K562 (cell line): ENCODE data around the gene IRF4. TPM values are rescaled to one million over a fixed set of nuclear protein-coding genes. Genes with fewer than 3 reads are reported as not detected.

ENCODE experiments used
- ATAC-seq: fragments of 200-7000 bp; cut with Tn5 transposase; 3 replicates; pipeline ENCODE4 v1.9.1; 2020; ENCODE audit warnings: moderate library complexity
- BruUV-seq: library from RNA; stranded (reverse); fragments of 400-500 nt; replicated peaks from 2 replicates; lab custom pipeline; 2021; lab: Mats Ljungman, UMichigan
- CTCF ChIA-PET: fragments of 300-600 bp; formaldehyde crosslinking; extraction: SDS; loops from one replicate; lab custom pipeline; 2021; ENCODE audit warnings: low intra/inter-chr PET ratio; lab: Yijun Ruan, JAX
- POLR2A ChIA-PET: fragments of 300-600, 350-650 bp; sonication (Branson Sonifier 250); formaldehyde crosslinking; extraction: SDS; loops from one replicate; lab custom pipeline; 2021; ENCODE audit warnings: antibody characterized with exemption, inconsistent platforms; lab: Yijun Ruan, JAX
- DNase-seq, 4 experiments: peaks; one replicate each; pipeline versions ENCODE4 v3.0.0 to v3.0.0-alpha.2; 2011 to 2018; ENCODE audit warnings: low spot score in 3 of 4, mixed read lengths in 3 of 4; ENCODE audit errors: extremely low read depth in 1 of 4
- FAIRE-seq: peaks from 2 replicates; lab custom pipeline; 2011; peaks lifted over from hg19 to GRCh38; lab: Jason Lieb, UNC
- H2AFZ ChIP-seq: 2 replicates; pipeline ENCODE4 v1.6.0; 2011; ENCODE audit warnings: low read depth, low read length, control low read depth, inconsistent platforms
- H3K27ac ChIP-seq: fragments of 200-600 bp; 3 replicates; pipeline ENCODE4 v1.8.0; 2011; ENCODE audit warnings: low read depth, mild to moderate bottlenecking, control low read depth, inconsistent platforms, low read length, moderate library complexity, mixed read lengths; ENCODE audit errors: extremely low read depth
- H3K27me3 ChIP-seq, 2 experiments: fragments of 300-600 bp in 1 of 2; 2 replicates in 1 of 2; 3 replicates in 1 of 2; pipeline versions ENCODE4 v1.6.0 to v1.8.0; 2011; ENCODE audit warnings: inconsistent platforms in 2 of 2, low read length in 2 of 2, mild to moderate bottlenecking in 1 of 2, mixed read lengths in 1 of 2, moderate library complexity in 1 of 2; ENCODE audit not compliant: control insufficient read depth in 2 of 2, insufficient read depth in 2 of 2
- H3K36me3 ChIP-seq: fragments of 300-600 bp; 3 replicates; pipeline ENCODE4 v1.8.0; 2011; ENCODE audit warnings: mild to moderate bottlenecking, low read length, inconsistent platforms; ENCODE audit not compliant: control insufficient read depth, insufficient read depth
- H3K4me1 ChIP-seq, 2 experiments: fragments of 200-600 bp in 1 of 2; replicated peaks in 1 of 2; 2 replicates in 1 of 2; 3 replicates in 1 of 2; pipeline versions ENCODE4 v1.5.1 to v1.8.0; 2011; ENCODE audit warnings: inconsistent platforms in 2 of 2, low read length in 2 of 2, mild to moderate bottlenecking in 1 of 2, mixed read lengths in 1 of 2, moderate library complexity in 1 of 2; ENCODE audit not compliant: control insufficient read depth in 2 of 2, insufficient read depth in 2 of 2
- H3K4me2 ChIP-seq: 2 replicates; pipeline ENCODE4 v1.6.1; 2011; ENCODE audit warnings: low read length, control low read depth, inconsistent platforms, mixed read lengths; ENCODE audit not compliant: insufficient read depth
- H3K4me3 ChIP-seq: fragments of 200-600 bp; sonication (generic), shearing (Covaris generic); 2 replicates; pipeline ENCODE4 v1.5.1; 2016; ENCODE audit warnings: control low read depth, inconsistent platforms
- H3K79me2 ChIP-seq: fragments of 200-600 bp; 3 replicates; pipeline ENCODE4 v1.8.0; 2011; ENCODE audit warnings: low read length, inconsistent platforms; ENCODE audit not compliant: control insufficient read depth, insufficient read depth
- H3K9ac ChIP-seq, 2 experiments: 2 replicates each; pipeline versions ENCODE4 v1.6.0 to v1.6.1; 2011; ENCODE audit warnings: low read depth in 2 of 2, low read length in 2 of 2, control low read depth in 1 of 2, inconsistent platforms in 1 of 2, mild to moderate bottlenecking in 1 of 2, mixed read lengths in 1 of 2; ENCODE audit not compliant: insufficient read depth in 1 of 2
- H3K9me1 ChIP-seq: one replicate; pipeline ENCODE4 v1.6.0; 2011; ENCODE audit warnings: inconsistent platforms, mild to moderate bottlenecking, low read length, moderate library complexity; ENCODE audit not compliant: control insufficient read depth, insufficient read depth
- H3K9me3 ChIP-seq: replicated peaks from 2 replicates; pipeline ENCODE4 v1.5.1; 2011; ENCODE audit warnings: low read depth, low read length, inconsistent platforms; ENCODE audit not compliant: control insufficient read depth, insufficient read depth
- H4K20me1 ChIP-seq: replicated peaks from 2 replicates; pipeline ENCODE4 v1.6.1; 2011; ENCODE audit warnings: low read length, inconsistent platforms, mixed read lengths; ENCODE audit not compliant: control insufficient read depth, insufficient read depth
- CBX2 ChIP-seq: fragments of 200-600 bp; sonication (generic); IDR thresholded peaks from one replicate; pipeline ENCODE4 v1.6.1; 2012; ENCODE audit warnings: mild to moderate bottlenecking, low read length, inconsistent platforms; ENCODE audit not compliant: insufficient read depth, poor library complexity, severe bottlenecking
- CCNT2 ChIP-seq: IDR thresholded peaks from 2 replicates; pipeline ENCODE4 v1.6.1; 2011; ENCODE audit warnings: borderline replicate concordance, low read depth, mild to moderate bottlenecking, moderate library complexity, mixed read lengths, low read length; ENCODE audit not compliant: insufficient read length; ENCODE audit errors: extremely low read depth
- CSDE1 ChIP-seq, 2 experiments: fragments of 450-650 bp; IDR thresholded peaks; 2 replicates each; pipeline ENCODE4 v1.6.1; 2016; ENCODE audit warnings: mild to moderate bottlenecking in 1 of 2
- ETV1 ChIP-seq: fragments of 450-650 bp; conservative IDR thresholded peaks from 2 replicates; pipeline ENCODE4 v1.6.1; 2016; ENCODE audit warnings: missing genetic modification characterization, control low read depth, low read depth, missing compliant biosample characterization
- EZH2 ChIP-seq: IDR thresholded peaks from 2 replicates; pipeline ENCODE4 v1.6.1; 2012; ENCODE audit warnings: low read depth, mild to moderate bottlenecking, inconsistent platforms, low read length, borderline replicate concordance
- GABPB2 ChIP-seq: fragments of 250-450 bp; sonication (Bioruptor Pico); conservative IDR thresholded peaks from 2 replicates; pipeline ENCODE4 v1.5.1; 2021; ENCODE audit warnings: mild to moderate bottlenecking
- HINFP ChIP-seq: fragments of 450-650 bp; conservative IDR thresholded peaks from 2 replicates; pipeline ENCODE4 v1.6.1; 2016; ENCODE audit warnings: missing genetic modification characterization, low read depth, mild to moderate bottlenecking, control low read depth, missing compliant biosample characterization
- KDM5B ChIP-seq: fragments of 200-600 bp; sonication (generic); IDR thresholded peaks from 2 replicates; pipeline ENCODE4 v1.6.1; 2012; ENCODE audit warnings: low read depth, mild to moderate bottlenecking, moderate library complexity, low read length, control low read depth, inconsistent platforms; ENCODE audit not compliant: insufficient replicate concordance
- MYNN ChIP-seq, 2 experiments: sonication (generic); formaldehyde crosslinking in 1 of 2; IDR thresholded peaks; 2 replicates each; pipeline versions ENCODE4 v1.5.0 to v1.6.1; 2016 to 2020; ENCODE audit warnings: antibody characterized with exemption in 1 of 2, missing genetic modification reagents in 1 of 2
- NELFE ChIP-seq: IDR thresholded peaks from 2 replicates; pipeline ENCODE4 v1.6.1; 2011; ENCODE audit warnings: mild to moderate bottlenecking; ENCODE audit not compliant: insufficient read depth, insufficient read length
- NFXL1 ChIP-seq: fragments of 450-650 bp; formaldehyde crosslinking; IDR thresholded peaks from 2 replicates; pipeline ENCODE4 v1.4.0; 2021; ENCODE audit warnings: mild to moderate bottlenecking
- NONO ChIP-seq, 2 experiments: fragments of 200-400 bp in 1 of 2; fragments of 450-650 bp in 1 of 2; formaldehyde crosslinking in 1 of 2; IDR thresholded peaks; 2 replicates each; pipeline ENCODE4 v1.6.1; 2017; ENCODE audit warnings: low read depth in 2 of 2, mild to moderate bottlenecking in 2 of 2, moderate library complexity in 2 of 2, low read length in 1 of 2
- PHB2 ChIP-seq: fragments of 450-650 bp; IDR thresholded peaks from 2 replicates; pipeline ENCODE4 v1.6.1; 2017; ENCODE audit warnings: low read depth
- STAT5A ChIP-seq: IDR thresholded peaks from 2 replicates; pipeline ENCODE4 v1.6.1; 2012; ENCODE audit warnings: low read length, inconsistent platforms, borderline replicate concordance
- ZNF24 ChIP-seq: fragments of 450-650 bp; IDR thresholded peaks from 2 replicates; pipeline ENCODE4 v1.6.1; 2016
- ZNF583 ChIP-seq: fragments of 250-450 bp; sonication (Bioruptor Pico); IDR thresholded peaks from 2 replicates; pipeline ENCODE4 v1.4.0; 2020
- ZSCAN29 ChIP-seq: fragments of 450-650 bp; IDR thresholded peaks from 2 replicates; pipeline ENCODE4 v1.6.1; 2017
- WGBS: fragments of 100-300 bp; shearing (Covaris generic); methylation state at CpG from one replicate; pipeline ENCODE4 v1.1.6; 2016; ENCODE audit warnings: low coverage, mixed read lengths; ENCODE audit not compliant: insufficient coverage; ENCODE audit errors: missing lambda C conversion rate; 5-methylcytosine and 5-hydroxymethylcytosine counted together
- in situ Hi-C: fragments of 300-500 bp; cut with MboI; formaldehyde crosslinking; loops from 4 replicates; pipeline ENCODE4 v1.15.0; 2018; ENCODE audit warnings: inconsistent platforms, mixed read lengths
- intact Hi-C: fragments of 100-400 bp; cut with micrococcal nuclease; formaldehyde crosslinking; loops from 2 replicates; pipeline ENCODE4 v1.14.2; 2022
- polyA plus RNA-seq, 8 experiments: library from polyadenylated mRNA; depleted of rRNA in 4 of 8; stranded (reverse) in 5 of 8; unstranded in 3 of 8; fragments of >200 nt; fragmentation: Nextera tagmentation in 2 of 8; fragmentation: Illumina TruSeq in 1 of 8; extraction: Ambion mirVana in 2 of 8; extraction: Trizol in 1 of 8; gene quantifications; 2 replicates each; pipeline versions ENCODE4 v1.2.1 to v1.2.3, GENCODE V29; 2011 to 2014; ENCODE audit warnings: inconsistent platforms in 1 of 8, missing spikeins in 1 of 8
- total RNA-seq, 7 experiments: library from RNA; depleted of rRNA in 6 of 7; stranded (reverse); fragments of >200 nt in 6 of 7; fragmentation: Illumina TruSeq in 2 of 7; extraction: Trizol in 2 of 7; gene quantifications; 2 replicates each; pipeline versions ENCODE4 v1.2.1 to v1.2.3, GENCODE V29; 2011 to 2021; ENCODE audit warnings: low replicate concordance in 1 of 7

Gene IRF4
- total and polyA plus RNA-seq, 9 of the 15 experiments (the other 6 are each of a cell fraction or from before 2014, with no cell fraction given) = 0.05 to 0.33 (median 0.09) TPM; not detected in 6

- Histone ChIP-seq H3K9ac (no peak overlapping the region), H3K36me3 (no peaks in the 10 kb centered on the region), H3K27me3 (peaks cover 34 to 76% of the 10 kb centered on the region in 2 experiments), H3K27ac (no peak overlapping the region), H3K79me2 (no peaks in the 10 kb centered on the region), H2AFZ (no peak overlapping the region), H3K4me1 (0 out of 5 replicates have a peak, but pooled peaks cover 0 to 2% of the 10 kb centered on the region in 2 experiments), H3K9me3 (no peaks in the 10 kb centered on the region), H3K9me1 (no peaks in the 10 kb centered on the region), H4K20me1 (peaks cover 11% of the 10 kb centered on the region), H3K4me3 (no peak overlapping the region), H3K4me2 (no peak overlapping the region)
- TF ChIP-seq KDM5B (no peak), CSDE1 (IDR thresholded peaks at IDR 0.05) (no peak), NFXL1 (no peak), CCNT2 (no peak), ETV1 (tag) (no peak), ZSCAN29 (no peak), HINFP (no peak), GABPB2 (no peak), MYNN (IDR thresholded peaks at IDR 0.05) (no peak), MYNN (CRISPR knock-in tag; IDR thresholded peaks at IDR 0.05) (no peak), EZH2 (no peak), ZNF24 (no peak), PHB2 (no peak), STAT5A (no peak), NELFE (no peak), CBX2 (no peak), NONO (IDR thresholded peaks at IDR 0.05; ENCODE audit: low read depth in 2 of 2, low read length in 1 of 2) (no peak), ZNF583 (CRISPR knock-in tag) (no peak)
- ChIA-PET POLR2A (interaction anchor here (1.1 kb wide), 1 partner anchor 9 kb away, joined by 4 read pairs; no protein-coding TSS in a partner anchor), CTCF (no interaction called here)
- 5% methylated on average over 11 of the region's 11 CpGs for WGBS
- no TSS peak for BruUV-seq
- DNase-seq (no peak), FAIRE-seq (no peak), ATAC-seq (no peak)
- in situ Hi-C loops = no loop called here
- intact Hi-C loops = no loop called here
Observed at GRCh38 chr6:356828-357251, 34.7 kb upstream of the IRF4 start.
